Tibial nerve (tissue), 4 donors: ENCODE data around the gene PARD3B. TPM values are rescaled to one million over a fixed set of nuclear protein-coding genes. Genes with fewer than 3 reads are reported as not detected.

Experiments used
- DNase-seq, 2 donors: peaks; one replicate each; pipeline ENCODE4 v3.0.0-alpha.2; 2019; ENCODE audit warnings: low spot score in 2 of 2
- H3K27ac ChIP-seq, 4 donors: fragments of 200-600 bp; sonication (generic) in 3 of 4; one replicate each; pipeline ENCODE4 v1.5.1; 2017 to 2019; ENCODE audit warnings: mild to moderate bottlenecking in 1 of 4
- H3K27me3 ChIP-seq, 2 donors: fragments of 200-600 bp; sonication (generic) in 1 of 2; one replicate each; pipeline versions ENCODE4 v1.5.1 to v1.6.0; 2017 to 2019
- H3K36me3 ChIP-seq, 3 donors: fragments of 200-600 bp; sonication (generic); one replicate each; pipeline ENCODE4 v1.5.1; 2018 to 2019
- H3K4me1 ChIP-seq, 4 donors: fragments of 200-600 bp; sonication (generic) in 3 of 4; one replicate each; pipeline ENCODE4 v1.5.1; 2017 to 2019
- H3K4me3 ChIP-seq, 4 donors: fragments of 200-600 bp; sonication (generic) in 3 of 4; one replicate each; pipeline ENCODE4 v1.5.1; 2017 to 2019; ENCODE audit warnings: mild to moderate bottlenecking in 1 of 4, moderate library complexity in 1 of 4
- H3K9me3 ChIP-seq, 4 donors: fragments of 200-600 bp; sonication (generic) in 3 of 4; one replicate each; pipeline ENCODE4 v1.5.1; 2017 to 2019
- CTCF ChIP-seq, 5 experiments: fragments of 200-600 bp in 3 of 5; fragments of 450-650 bp in 2 of 5; sonication (generic) in 3 of 5; IDR thresholded peaks; one replicate each; pipeline ENCODE4 v1.5.1; 2016 to 2019; ENCODE audit warnings: antibody characterized with exemption in 5 of 5, mild to moderate bottlenecking in 3 of 5, moderate library complexity in 2 of 5
- EP300 ChIP-seq, 2 donors: sonication (generic); formaldehyde crosslinking; IDR thresholded peaks; one replicate each; pipeline ENCODE4 v1.6.1; 2017; ENCODE audit warnings: antibody characterized with exemption in 2 of 2, mild to moderate bottlenecking in 1 of 2
- POLR2A ChIP-seq, 2 donors: fragments of 450-650 bp; IDR thresholded peaks; one replicate each; pipeline ENCODE4 v1.6.1; 2017; ENCODE audit warnings: antibody characterized with exemption in 2 of 2, mild to moderate bottlenecking in 2 of 2, moderate library complexity in 2 of 2
- WGBS, 2 donors: methylation state at CpG; one replicate each; pipeline ENCODE4 v1.1.5; 2018; 5-methylcytosine and 5-hydroxymethylcytosine counted together
- total RNA-seq, 4 donors: library from RNA; depleted of rRNA; stranded (reverse); fragments of >200 nt; gene quantifications; one replicate each; pipeline ENCODE4 v1.1.0, GENCODE V29; 2016

The PARD3B gene
- total RNA-seq, 4 donors from 2014 or later = 47.4 to 101 (median 64.8) TPM

GRCh38 chr2:205463466-205464025 is 918.3 kb downstream of the PARD3B start:
- Histone ChIP-seq H3K4me3 (no peak overlapping the region), H3K4me1 (no peaks in the 10 kb centered on the region), H3K27ac (no peak overlapping the region), H3K27me3 (no peaks in the 10 kb centered on the region), H3K9me3 (no peaks in the 10 kb centered on the region), H3K36me3 (no peaks in the 10 kb centered on the region)
- no peak for DNase-seq
- TF ChIP-seq EP300 (IDR thresholded peaks at IDR 0.05) = no peak
- no peak for TF ChIP-seq CTCF (IDR thresholded peaks at IDR 0.05)
- no peak for TF ChIP-seq POLR2A (IDR thresholded peaks at IDR 0.05)
- WGBS, 2 donors = 78 to 82% methylated on average over 5 of the region's 5 CpGs

GRCh38 chr2:205464681-205465080 is 919.4 kb downstream of the PARD3B start:
- no peak for TF ChIP-seq EP300 (IDR thresholded peaks at IDR 0.05)
- no peak for TF ChIP-seq CTCF (IDR thresholded peaks at IDR 0.05)
- no peak for TF ChIP-seq POLR2A (IDR thresholded peaks at IDR 0.05)
- H3K9me3 ChIP-seq = no peaks in the 10 kb centered on the region
- WGBS, 2 donors = 84 to 86% methylated on average over 3 of the region's 3 CpGs
- no peaks in the 10 kb centered on the region for H3K4me1 ChIP-seq
- no peak overlapping the region for H3K27ac ChIP-seq
- H3K4me3 ChIP-seq = no peak overlapping the region
- no peaks in the 10 kb centered on the region for H3K36me3 ChIP-seq
- DNase-seq = no peak
- no peaks in the 10 kb centered on the region for H3K27me3 ChIP-seq

DNA sequence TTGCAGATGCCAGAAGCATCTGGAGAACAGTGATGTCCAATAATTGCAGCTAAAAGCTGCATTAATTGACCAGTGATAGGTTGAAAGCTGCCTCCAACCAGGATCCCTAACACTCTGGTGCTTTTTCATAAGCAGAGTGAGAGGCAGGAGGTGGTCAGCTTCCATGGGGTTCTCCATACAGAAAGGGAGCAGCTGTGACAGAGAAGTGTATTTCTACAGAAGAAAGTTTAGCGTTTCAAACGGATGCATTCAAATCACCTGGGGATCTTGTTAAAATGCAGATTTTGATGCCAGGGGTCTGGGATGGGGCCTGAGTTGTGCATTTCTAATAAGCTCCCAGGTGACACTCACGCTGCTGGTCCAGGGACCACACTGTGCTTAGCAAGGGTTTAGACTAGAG is 920.5 kb downstream of the PARD3B start:
- Histone ChIP-seq H3K36me3 (peaks cover 0 to 4% (median 0%) of the 10 kb centered on the region in 3 donors), H3K9me3 (no peaks in the 10 kb centered on the region), H3K4me3 (no peak overlapping the region), H3K27me3 (no peaks in the 10 kb centered on the region), H3K4me1 (no peaks in the 10 kb centered on the region), H3K27ac (no peak overlapping the region)
- WGBS, 2 donors = 73 to 76% methylated on average over 3 of the region's 3 CpGs
- TF ChIP-seq POLR2A (IDR thresholded peaks at IDR 0.05) (no peak), EP300 (IDR thresholded peaks at IDR 0.05) (no peak), CTCF (IDR thresholded peaks at IDR 0.05) (no peak)
- DNase-seq = no peak

- Histone ChIP-seq H3K27ac (no peak overlapping the region), H3K4me3 (no peak overlapping the region), H3K36me3 (peaks cover 0 to 4% (median 0%) of the 10 kb centered on the region in 3 donors), H3K27me3 (no peaks in the 10 kb centered on the region), H3K4me1 (peaks cover 0 to 5% (median 0%) of the 10 kb centered on the region in 4 donors), H3K9me3 (no peaks in the 10 kb centered on the region)
- no peak for DNase-seq
- WGBS, 2 donors = 83 to 88% methylated on average over 2 of the region's 2 CpGs
- no peak for TF ChIP-seq CTCF (IDR thresholded peaks at IDR 0.05)
- no peak for TF ChIP-seq POLR2A (IDR thresholded peaks at IDR 0.05)
- TF ChIP-seq EP300 (IDR thresholded peaks at IDR 0.05) = no peak
These were observed 926.5 kb downstream of the PARD3B start for GRCh38 chr2:205471776-205472175.

DNA sequence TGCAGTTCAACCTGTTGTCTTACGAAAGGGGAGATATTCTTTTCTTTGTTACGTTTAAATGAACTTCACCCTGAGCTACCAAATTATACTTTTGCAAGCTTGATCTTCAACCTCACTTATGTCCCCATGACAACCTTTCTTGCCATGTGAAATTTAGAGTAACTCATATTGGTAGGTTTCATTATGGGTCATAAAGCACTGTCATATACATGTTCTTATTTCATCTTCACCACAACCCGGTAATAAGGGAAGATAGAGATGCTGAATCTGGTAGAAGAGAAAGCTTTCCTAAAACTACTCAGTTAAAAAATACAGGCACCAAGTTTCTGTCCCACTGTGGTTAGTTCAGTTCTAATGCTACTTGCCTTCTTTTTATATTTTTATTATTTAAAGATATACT is 928.5 kb downstream of the PARD3B start:
- WGBS, 2 donors = 90 to 92% methylated on average over 3 of the region's 3 CpGs
- Histone ChIP-seq H3K27me3 (no peaks in the 10 kb centered on the region), H3K36me3 (peaks cover 0 to 4% (median 0%) of the 10 kb centered on the region in 3 donors), H3K9me3 (no peaks in the 10 kb centered on the region), H3K4me3 (no peak overlapping the region), H3K4me1 (peaks cover 0 to 5% (median 0%) of the 10 kb centered on the region in 4 donors), H3K27ac (no peak overlapping the region)
- no peak for TF ChIP-seq CTCF (IDR thresholded peaks at IDR 0.05)
- TF ChIP-seq POLR2A (IDR thresholded peaks at IDR 0.05) = no peak
- no peak for TF ChIP-seq EP300 (IDR thresholded peaks at IDR 0.05)
- no peak for DNase-seq
